SK-N-SH treated with all-trans-retinoic acid at 6 μM for 48 hours (cell line): ENCODE data around the gene OCLN.

ENCODE experiments used
- ISL1 ChIP-seq: fragments of 250-450 bp; sonication (Bioruptor Pico); IDR thresholded peaks from 2 replicates; pipeline ENCODE4 v2.1.2; 2022; ENCODE audit warnings: mild to moderate bottlenecking, moderate library complexity
- PPARA ChIP-seq: fragments of 250-450 bp; sonication (Bioruptor Pico); IDR thresholded peaks from 2 replicates; pipeline ENCODE4 v1.5.0; 2020; ENCODE audit warnings: mild to moderate bottlenecking, borderline replicate concordance
- RARB ChIP-seq: fragments of 250-450 bp; sonication (Bioruptor Pico); IDR thresholded peaks from 2 replicates; pipeline ENCODE4 v1.8.0; 2021; ENCODE audit warnings: mild to moderate bottlenecking, moderate library complexity
- ZFP30 ChIP-seq: fragments of 450-650 bp; formaldehyde crosslinking; IDR thresholded peaks from 2 replicates; pipeline ENCODE4 v1.5.0; 2022; ENCODE audit warnings: mild to moderate bottlenecking, moderate library complexity
- TF ChIP-seq, protein P1 (sequence below): fragments of 250-450 bp; sonication (Bioruptor Pico); IDR thresholded peaks from 2 replicates; pipeline ENCODE4 v1.5.1; 2021; ENCODE audit warnings: mild to moderate bottlenecking, moderate library complexity

- no peak for TF ChIP-seq RARB (CRISPR knock-in tag)
- TF ChIP-seq ISL1 (CRISPR knock-in tag): no peak
- TF ChIP-seq, protein P1, sequence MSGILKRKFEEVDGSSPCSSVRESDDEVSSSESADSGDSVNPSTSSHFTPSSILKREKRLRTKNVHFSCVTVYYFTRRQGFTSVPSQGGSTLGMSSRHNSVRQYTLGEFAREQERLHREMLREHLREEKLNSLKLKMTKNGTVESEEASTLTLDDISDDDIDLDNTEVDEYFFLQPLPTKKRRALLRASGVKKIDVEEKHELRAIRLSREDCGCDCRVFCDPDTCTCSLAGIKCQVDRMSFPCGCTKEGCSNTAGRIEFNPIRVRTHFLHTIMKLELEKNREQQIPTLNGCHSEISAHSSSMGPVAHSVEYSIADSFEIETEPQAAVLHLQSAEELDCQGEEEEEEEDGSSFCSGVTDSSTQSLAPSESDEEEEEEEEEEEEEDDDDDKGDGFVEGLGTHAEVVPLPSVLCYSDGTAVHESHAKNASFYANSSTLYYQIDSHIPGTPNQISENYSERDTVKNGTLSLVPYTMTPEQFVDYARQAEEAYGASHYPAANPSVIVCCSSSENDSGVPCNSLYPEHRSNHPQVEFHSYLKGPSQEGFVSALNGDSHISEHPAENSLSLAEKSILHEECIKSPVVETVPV: no peak
- TF ChIP-seq PPARA (CRISPR knock-in tag): no peak
- no peak for TF ChIP-seq ZFP30
Measured at GRCh38 chr5:69462170-69462569, 30.4 kb upstream of the OCLN start.
